GM13977 (cell line): ENCODE measurements around the gene PDE7B.

ENCODE experiments used
- DNase-seq: peaks from one replicate; pipeline ENCODE4 v3.0.0; 2012; ENCODE audit warnings: low spot score
- in situ Hi-C: fragments of 300-500 bp; cut with MboI; formaldehyde crosslinking; loops from one replicate; pipeline ENCODE4 v1.12.0; 2022; ENCODE audit warnings: low sequenced_read_pairs, low pct_unique_long_range_greater_than_20kb, mixed read lengths, inconsistent platforms; ENCODE audit not compliant: unreplicated experiment
- TF ChIP-seq, protein P1 (sequence below): IDR thresholded peaks from 2 replicates; pipeline ENCODE4 v1.5.1; 2012; ENCODE audit warnings: mild to moderate bottlenecking, control low read depth; ENCODE audit not compliant: insufficient read depth; ENCODE audit errors: extremely low read depth, missing control alignments

Gene PDE7B

DNA sequence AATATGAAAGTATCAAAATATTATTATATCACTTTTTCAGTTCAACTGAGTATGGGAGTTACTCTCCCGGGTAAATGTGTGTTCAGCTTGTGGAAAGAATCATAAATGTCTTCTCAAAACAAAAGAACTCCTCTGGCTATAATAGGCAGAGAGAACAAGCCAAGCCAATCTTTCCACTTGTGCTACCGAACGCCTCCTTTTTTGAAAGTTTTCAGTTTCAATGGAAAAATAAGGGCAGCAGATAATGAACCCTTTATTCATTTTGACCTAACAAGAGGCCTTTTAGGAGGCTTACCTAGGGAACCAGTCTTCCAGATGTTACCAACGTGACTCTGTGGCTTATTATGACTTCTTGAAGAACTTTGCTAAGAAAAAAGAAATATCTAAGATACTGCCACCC, 67.5 kb downstream of the PDE7B start:
- no peak for DNase-seq
- in situ Hi-C loops: loop anchor here (25.0 kb wide), 1 partner anchor 382 kb away; no protein-coding TSS in a partner anchor
- TF ChIP-seq, protein P1, sequence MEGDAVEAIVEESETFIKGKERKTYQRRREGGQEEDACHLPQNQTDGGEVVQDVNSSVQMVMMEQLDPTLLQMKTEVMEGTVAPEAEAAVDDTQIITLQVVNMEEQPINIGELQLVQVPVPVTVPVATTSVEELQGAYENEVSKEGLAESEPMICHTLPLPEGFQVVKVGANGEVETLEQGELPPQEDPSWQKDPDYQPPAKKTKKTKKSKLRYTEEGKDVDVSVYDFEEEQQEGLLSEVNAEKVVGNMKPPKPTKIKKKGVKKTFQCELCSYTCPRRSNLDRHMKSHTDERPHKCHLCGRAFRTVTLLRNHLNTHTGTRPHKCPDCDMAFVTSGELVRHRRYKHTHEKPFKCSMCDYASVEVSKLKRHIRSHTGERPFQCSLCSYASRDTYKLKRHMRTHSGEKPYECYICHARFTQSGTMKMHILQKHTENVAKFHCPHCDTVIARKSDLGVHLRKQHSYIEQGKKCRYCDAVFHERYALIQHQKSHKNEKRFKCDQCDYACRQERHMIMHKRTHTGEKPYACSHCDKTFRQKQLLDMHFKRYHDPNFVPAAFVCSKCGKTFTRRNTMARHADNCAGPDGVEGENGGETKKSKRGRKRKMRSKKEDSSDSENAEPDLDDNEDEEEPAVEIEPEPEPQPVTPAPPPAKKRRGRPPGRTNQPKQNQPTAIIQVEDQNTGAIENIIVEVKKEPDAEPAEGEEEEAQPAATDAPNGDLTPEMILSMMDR: no peak

DNA sequence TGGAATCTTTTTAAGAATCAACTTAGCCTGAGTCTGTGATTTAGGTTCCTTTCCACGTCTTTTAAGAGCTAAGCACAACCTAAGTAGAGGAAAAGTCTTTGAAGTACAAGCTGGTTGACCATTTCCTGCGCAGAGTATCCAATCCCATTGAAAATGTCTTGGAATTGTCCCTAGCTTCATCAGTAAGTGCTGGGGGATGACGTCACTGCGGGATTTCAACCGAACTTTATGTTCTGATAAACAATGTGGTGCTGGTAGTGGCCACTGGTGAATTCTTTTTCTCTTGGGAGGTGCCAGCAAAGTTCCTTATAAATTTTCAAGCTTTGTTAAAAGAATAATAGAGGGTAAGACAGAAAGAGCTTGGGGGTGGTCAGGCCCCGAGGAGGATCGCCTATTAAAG, 69.2 kb downstream of the PDE7B start:
- TF ChIP-seq, protein P1: no peak
- in situ Hi-C loops: loop anchor here (25.0 kb wide), 1 partner anchor 383 kb away; no protein-coding TSS in a partner anchor
- no peak for DNase-seq

DNA sequence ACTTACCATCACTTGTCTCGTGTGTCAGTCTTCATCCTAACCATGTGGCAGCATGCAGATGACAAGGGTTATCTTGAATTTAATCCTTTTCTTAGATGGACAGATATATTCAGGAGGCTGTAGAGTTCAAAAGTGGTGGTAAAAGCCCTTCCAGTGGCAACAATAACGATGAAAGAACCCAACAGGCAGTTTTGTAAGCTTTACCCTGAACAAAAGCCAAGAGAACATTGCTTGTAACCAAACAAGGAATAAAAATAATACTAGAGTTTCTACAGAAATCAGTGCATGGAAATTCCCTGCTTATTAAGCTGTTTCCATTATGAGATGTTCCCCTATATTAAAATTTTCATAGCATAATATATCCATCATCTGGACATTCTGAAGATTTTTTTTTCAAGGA, 69.7 kb downstream of the PDE7B start:
- in situ Hi-C loops: loop anchor here (25.0 kb wide), 1 partner anchor 384 kb away; no protein-coding TSS in a partner anchor
- no peak for DNase-seq
- TF ChIP-seq, protein P1: no peak

DNA sequence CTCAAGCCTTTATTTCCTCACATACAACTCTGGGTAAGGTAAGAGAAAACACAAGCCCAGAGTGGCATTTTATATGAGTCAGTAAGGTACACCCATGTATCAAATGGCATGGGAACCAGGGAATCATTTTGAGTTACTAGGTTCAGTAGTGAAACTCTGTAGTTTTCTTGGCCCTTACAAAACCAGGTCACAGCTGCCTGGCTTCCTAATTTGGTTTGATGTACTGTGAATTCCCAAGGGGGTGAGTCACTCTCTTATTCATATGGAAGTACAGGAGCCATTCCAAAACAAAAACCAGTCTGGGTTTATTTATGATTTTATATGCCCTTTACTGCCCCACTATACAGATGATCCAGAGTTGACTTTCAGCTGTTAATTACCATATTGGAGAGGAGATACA, 70.7 kb downstream of the PDE7B start:
- in situ Hi-C loops: loop anchor here (25.0 kb wide), 1 partner anchor 385 kb away; no protein-coding TSS in a partner anchor

DNA sequence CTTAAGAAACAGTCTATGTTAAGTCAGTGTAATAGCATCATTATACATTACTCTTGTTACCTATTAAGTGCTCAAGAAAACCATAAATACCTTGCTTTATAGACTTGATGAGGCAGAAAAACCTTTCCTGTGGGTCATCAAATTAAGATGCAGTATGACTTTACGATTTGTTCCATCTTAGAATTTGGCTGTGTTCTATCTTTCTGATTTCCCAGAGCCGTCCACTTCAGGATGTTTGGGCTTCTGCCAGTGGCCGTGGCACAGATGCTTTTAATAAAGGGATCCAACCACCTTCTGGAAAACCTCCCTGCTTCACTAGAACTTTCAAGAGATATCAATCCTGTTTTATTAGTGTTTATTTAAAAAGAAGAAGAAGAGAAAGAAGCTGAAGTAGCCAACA, 71.2 kb downstream of the PDE7B start:
- in situ Hi-C loops: loop anchor here (25.0 kb wide), 1 partner anchor 385 kb away; no protein-coding TSS in a partner anchor
- TF ChIP-seq, protein P1: no peak
- no peak for DNase-seq

More for the DNA sequence above, 70.7 kb downstream of the PDE7B start:
- no peak for DNase-seq
- TF ChIP-seq, protein P1: no peak

DNA sequence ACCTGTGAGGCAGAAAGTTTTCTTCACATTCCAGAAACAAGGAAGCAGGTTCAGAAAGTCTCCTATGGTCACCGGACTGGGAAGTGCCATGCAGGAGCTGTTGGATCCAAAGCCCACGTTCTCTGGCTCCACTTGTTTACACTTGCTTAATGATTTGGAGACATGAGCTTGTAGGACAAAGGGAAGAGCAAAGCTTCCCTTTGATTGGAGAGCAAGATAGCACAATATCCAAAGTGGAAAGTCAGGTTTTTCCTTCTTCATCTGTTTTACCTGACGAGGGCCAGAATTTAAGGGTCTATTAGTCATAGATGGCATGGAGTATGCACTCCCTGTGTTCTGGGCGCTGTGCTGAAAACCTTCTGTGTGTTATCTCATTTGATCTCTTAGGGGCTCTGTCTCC, 81.2 kb downstream of the PDE7B start:
- in situ Hi-C loops: no loop called here
- DNase-seq: no peak
- TF ChIP-seq, protein P1: no peak
